Posterior cingulate gyrus (tissue), 11 donors: Measurements from ENCODE around the gene DAB1.

ENCODE experiments used
- DNase-seq, 10 donors: peaks; one replicate each; pipeline versions ENCODE4 v3.0.0 to v3.0.0-alpha.2; 2020 to 2021; ENCODE audit warnings: mixed read lengths in 3 of 10
- intact Hi-C: fragments of 100-400 bp; cut with DNase I; formaldehyde crosslinking; loops from one replicate; pipeline ENCODE4 v1.15.1; 2023

Gene DAB1

DNA sequence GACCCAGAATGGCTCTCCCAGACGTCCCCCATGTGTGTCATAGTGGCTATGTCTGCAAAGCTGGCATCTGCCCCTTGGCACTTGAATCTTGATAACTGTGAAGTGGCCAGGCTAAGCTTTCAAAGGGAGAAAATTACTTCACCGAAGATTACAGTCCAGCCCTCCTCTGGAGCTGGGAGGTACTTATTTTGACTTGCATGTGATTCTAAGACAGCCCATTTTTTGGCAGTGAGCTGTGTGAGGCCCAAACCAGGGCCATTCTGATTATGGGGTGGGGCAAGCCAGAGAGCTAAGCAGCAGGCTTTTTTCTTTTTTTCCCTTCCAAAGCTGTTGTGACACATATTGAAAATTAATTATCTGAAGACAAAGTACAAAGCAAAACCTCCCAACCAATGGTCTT lies 415.9 kb downstream of the DAB1 start:
- intact Hi-C loops: no loop called here
- DNase-seq: no peak

DNA sequence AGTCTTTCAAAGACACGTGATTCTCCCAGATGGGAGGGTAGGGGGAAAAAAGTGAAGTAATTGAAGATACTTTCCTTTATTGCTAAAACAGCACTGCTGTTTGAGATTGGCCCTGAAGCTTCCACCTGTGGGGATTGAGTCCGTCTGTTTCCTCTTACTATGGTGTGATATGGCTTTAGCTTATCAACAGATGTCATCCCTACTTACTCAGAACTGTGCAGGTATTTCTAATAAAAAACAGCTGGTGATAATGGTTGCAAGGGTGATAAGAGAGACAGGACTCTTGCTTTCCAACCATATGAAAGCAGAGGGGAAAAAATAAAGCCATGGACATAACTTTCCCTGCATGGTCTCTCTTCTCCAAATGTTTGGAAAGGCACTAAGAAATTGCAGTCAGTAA lies 416.4 kb downstream of the DAB1 start:
- DNase-seq: no peak
- intact Hi-C loops: no loop called here

- intact Hi-C loops: no loop called here
- no peak for DNase-seq
Observed at GRCh38 chr1:57003398-57004139, 420.3 kb downstream of the DAB1 start.

DNA sequence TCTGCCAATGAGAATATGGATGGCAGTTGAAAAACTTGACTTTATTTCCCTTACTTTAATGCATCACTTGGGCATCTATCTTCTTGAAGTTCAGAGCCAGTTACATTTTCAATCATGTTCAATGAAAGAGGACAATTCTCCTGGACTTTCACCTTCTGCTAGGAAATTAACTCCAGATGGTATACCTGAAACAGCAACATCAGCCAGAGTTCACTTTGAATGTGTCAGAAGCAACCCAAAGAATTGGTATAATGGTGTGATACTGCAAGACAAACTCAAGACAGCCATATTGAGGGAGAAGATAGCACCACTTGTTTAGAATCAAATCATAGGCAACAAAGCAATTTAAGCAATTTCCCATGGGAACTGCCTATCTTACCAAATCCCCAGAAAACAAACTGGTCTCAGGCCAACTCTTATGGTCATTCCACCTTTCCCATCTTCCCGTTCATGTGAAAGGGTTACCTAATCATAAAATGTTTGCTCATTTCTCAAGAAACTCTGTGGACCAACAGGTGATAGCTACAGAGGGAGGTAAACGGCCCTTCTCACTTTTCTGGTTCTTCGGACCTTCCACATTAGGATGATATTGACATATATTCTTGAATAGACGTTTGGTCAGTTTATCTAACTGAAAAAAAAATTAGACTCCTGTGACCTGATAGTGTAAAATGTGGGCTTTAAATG lies 428.3 kb downstream of the DAB1 start:
- intact Hi-C loops: no loop called here

DNA sequence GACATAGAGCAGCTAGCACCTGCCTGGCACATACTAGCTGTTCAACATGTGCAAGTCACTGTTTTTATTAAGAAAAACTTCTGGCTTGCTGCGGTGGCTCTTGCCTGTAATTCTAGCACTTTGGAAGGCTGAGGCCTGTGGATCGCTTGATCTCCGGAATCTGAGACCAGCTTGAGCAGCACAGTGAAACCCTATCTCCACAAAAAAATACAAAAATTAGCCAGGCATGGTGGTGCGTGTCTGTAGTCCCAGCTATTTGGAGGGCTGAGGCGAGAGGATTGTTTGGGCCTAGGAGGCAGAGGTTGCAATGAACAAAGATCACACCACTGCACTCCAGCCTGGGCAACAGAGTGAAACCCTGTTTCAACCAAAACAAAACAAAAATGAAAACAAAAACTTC lies 430.4 kb downstream of the DAB1 start:
- no peak for DNase-seq
- intact Hi-C loops: no loop called here

More for the DNA sequence above, 428.3 kb downstream of the DAB1 start:
- no peak for DNase-seq

DNA sequence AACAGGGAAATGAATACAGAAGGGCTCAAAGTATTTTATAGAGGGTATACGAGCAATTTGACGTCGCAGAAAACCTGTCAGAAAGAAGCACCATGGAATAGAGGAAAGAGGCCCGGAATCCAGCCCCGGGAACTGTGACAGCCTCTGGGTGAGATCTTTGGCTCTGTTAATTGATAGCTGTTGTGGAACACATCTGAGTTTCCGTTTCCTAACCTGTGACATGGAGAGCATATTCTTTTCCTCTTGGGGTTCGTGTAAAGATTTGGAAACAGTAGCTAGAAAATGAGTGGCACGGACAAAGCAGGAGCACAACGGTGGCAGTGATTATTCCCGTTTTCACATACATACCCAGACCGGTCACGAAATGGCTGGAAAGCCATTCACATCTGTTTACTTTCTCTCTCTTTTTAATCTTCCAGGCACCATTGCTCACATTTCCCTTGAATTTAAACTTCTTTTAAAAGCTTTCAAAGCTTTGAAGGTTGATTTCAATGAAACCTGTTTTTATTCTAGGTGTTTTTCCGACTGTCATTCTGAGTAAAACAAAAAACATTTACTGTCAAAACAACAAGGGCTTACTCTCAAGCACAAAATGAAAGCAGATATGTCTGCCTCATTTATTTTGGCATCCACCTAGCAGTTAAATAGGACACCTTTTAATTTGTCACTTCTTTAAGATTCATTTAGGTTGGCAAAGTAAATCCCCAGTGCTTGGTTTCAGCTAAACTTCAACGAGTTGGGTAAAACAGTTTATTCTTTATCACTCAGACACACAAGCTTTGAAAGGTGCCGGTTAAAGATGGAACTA lies 431.3 kb downstream of the DAB1 start:
- intact Hi-C loops: no loop called here
- DNase-seq: no peak

GRCh38 chr1:56991576-56991975 lies 432.3 kb downstream of the DAB1 start:
- intact Hi-C loops: no loop called here
- DNase-seq: no peak

- intact Hi-C loops: no loop called here
- DNase-seq: no peak
Observed at GRCh38 chr1:56986397-56986796, 437.5 kb downstream of the DAB1 start.

- intact Hi-C loops: no loop called here
Observed at GRCh38 chr1:56985857-56986256, 438.0 kb downstream of the DAB1 start.

GRCh38 chr1:56983484-56983883 lies 440.4 kb downstream of the DAB1 start:
- intact Hi-C loops: no loop called here
- DNase-seq: no peak

More at GRCh38 chr1:56985857-56986256, 438.0 kb downstream of the DAB1 start:
- no peak for DNase-seq

DNA sequence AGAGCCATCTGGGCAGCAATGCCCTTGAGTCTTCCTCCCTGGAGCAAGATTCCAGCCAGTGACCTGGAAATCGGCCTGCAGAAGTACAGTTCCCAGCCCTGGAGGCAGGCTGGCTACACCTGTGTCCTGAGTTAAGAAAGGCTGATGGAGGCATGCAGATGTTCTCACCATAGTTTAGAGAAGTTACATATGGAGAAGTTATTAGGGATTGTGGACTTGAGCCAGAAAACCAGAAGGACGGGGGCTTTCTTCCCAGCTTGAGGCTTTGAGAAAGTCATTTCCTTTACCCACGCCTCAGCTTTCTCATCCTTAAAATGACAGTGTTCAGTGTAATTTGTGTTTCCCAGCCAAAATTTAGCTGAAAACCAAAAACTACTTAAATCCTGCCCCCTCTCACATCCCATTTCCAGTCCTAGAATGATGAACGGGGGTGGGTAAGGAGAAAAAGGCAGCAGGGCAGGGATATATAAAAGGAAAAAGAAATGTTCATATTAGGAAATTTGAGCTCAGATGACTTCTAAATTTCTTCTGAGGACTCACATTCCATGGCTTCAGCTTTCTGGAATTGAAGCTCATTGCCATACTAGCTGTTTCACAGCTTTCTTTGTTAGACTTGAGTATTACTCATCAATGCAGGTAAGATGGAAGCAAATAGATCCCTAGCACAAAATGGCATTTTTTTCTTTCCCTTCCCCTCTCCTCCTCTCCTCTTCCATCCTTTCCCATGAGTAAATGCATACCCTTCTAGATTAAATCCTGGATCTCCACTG lies 443.7 kb downstream of the DAB1 start:
- DNase-seq: no peak
- intact Hi-C loops: no loop called here

- intact Hi-C loops: no loop called here
- no peak for DNase-seq
Observed at GRCh38 chr1:56978819-56979218, 445.0 kb downstream of the DAB1 start.

GRCh38 chr1:56977910-56978309 lies 445.9 kb downstream of the DAB1 start:
- no peak for DNase-seq
- intact Hi-C loops: no loop called here

DNA sequence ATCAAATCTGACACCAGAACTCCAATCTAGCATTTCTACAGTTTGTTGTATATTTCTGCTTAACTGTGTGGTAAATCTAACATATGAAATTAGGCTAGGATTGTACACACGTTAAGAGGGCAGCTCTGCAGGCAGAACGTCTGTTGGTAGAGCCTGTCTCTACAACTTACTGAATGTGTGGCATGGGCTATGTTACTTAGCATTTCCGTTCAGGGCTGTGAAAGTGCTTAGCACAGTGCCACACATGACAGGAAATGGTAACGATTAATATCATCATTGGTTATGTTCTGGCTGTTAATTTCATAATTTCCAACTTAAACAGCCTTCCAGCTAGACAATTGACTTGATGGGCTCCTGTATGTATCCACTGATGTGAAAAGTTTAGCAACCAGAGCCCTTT lies 448.4 kb downstream of the DAB1 start:
- intact Hi-C loops: no loop called here
- no peak for DNase-seq

GRCh38 chr1:56973923-56974742 lies 449.7 kb downstream of the DAB1 start:
- intact Hi-C loops: no loop called here
- no peak for DNase-seq

DNA sequence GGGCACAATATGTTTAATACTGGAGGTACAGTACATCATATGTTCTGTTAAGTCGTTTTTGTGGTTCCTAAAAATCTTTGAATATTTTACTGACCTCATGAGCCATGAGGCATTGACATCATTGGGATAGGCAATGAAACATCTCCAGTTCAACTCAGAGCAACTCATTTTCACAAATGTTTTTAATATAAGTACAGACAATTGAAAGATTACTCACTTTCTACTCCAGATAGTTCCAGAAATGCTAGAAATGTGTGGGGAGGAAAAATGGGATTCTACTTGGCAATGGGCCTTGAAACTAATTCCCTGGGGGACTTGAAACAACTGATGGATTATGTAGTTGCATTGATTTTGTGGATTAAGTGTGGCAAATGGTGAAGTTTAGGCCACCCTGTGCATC lies 450.9 kb downstream of the DAB1 start:
- intact Hi-C loops: no loop called here
- no peak for DNase-seq

DNA sequence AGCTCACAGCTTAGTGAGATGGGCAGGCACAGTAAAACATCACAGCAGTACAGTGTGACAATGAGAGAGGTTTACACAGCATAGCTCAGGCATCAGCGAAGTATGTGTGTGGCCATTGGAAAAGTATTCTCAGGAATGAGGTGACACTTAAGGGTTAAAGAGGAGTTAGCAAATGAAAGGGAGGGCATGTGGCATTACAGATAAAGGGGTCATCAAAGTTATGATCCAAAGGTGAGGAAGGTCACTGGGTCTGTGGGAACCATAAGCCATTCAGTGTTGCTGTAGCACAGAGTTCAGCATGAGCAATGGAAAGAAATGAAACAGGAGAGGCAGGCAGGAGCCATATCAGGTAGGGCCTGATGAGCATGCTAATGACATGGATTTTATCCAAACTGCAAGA lies 453.6 kb downstream of the DAB1 start:
- DNase-seq: no peak

DNA sequence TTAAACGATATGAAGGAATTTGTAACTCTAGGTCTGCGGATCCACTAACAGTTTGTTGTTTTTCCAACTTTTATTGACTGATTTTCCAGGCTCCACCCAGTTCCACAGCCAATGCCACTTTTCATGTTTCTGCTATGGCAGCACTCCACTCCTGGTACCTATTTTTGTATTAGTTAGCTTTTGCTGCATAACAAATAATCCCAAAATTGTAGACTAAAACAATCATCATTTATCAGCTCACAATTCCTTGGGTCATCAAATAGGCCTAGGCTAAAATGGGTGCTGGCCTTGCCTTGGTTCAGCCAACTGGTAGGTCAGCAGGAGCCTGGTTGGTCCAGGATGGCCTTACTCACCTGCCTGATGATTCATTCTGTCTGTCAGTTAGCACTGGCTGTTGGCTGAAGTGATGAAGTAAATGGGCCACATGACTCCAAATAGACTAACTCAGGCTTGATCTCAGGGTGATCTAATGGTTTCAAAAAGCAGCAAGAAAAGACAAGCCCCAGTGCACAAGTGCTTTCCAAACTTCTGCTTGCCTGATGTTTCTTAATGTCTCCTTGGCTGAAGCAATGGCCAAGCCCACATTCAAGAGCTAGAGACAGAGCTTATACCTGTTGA lies 454.9 kb downstream of the DAB1 start:
- DNase-seq: no peak
- intact Hi-C loops: no loop called here

More for the DNA sequence above, 453.6 kb downstream of the DAB1 start:
- intact Hi-C loops: no loop called here
